ENCODE measurements around the gene LENG8. TPM values are rescaled to one million over a fixed set of nuclear protein-coding genes. Genes with fewer than 3 reads are reported as not detected.
"Not testable (repeated sequence)": the region's sequence is repeated elsewhere in the genome, so short reads cannot be mapped to it uniquely, and the experiment has no call there.

Gene LENG8
- polyA plus RNA-seq, 1 donor from 2014 or later: 24.2 TPM

DNA sequence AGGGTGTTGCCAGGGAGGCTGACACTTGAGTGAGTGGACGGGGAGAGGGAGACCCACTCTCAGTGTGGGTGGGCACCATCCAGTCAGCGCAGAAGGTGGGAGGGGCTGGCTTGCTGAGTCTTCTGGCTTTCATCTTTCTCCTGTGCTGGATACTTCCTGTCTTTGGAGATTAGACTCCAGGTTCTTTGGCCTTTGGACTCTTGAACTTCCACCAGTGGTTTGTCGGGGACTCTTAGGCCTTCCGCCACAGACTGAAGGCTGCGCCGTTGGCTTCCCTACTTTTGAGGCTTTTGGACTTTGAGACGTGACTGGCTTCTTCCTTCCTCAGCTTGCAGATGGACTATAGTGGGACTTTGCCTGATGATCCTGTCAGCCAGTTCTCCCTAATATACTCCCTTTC is 4.3 kb upstream of the LENG8 start:
- H3K9me2 ChIP-seq (ENCODE audit: insufficient read depth, low read length): no peaks in the 10 kb centered on the region
- H4K20me1 ChIP-seq (ENCODE audit: insufficient read depth): no peaks in the 10 kb centered on the region
- H2AFZ ChIP-seq (ENCODE audit: low read depth, low read length): no peak overlapping the region
- H3K9me3 ChIP-seq (ENCODE audit: low read length): no peaks in the 10 kb centered on the region
- H3K4me3 ChIP-seq (ENCODE audit: low read length): no peak overlapping the region
- H3K27me3 ChIP-seq (ENCODE audit: insufficient read depth, low read depth, low read length): no peaks in the 10 kb centered on the region
- TF ChIP-seq, protein P1, sequence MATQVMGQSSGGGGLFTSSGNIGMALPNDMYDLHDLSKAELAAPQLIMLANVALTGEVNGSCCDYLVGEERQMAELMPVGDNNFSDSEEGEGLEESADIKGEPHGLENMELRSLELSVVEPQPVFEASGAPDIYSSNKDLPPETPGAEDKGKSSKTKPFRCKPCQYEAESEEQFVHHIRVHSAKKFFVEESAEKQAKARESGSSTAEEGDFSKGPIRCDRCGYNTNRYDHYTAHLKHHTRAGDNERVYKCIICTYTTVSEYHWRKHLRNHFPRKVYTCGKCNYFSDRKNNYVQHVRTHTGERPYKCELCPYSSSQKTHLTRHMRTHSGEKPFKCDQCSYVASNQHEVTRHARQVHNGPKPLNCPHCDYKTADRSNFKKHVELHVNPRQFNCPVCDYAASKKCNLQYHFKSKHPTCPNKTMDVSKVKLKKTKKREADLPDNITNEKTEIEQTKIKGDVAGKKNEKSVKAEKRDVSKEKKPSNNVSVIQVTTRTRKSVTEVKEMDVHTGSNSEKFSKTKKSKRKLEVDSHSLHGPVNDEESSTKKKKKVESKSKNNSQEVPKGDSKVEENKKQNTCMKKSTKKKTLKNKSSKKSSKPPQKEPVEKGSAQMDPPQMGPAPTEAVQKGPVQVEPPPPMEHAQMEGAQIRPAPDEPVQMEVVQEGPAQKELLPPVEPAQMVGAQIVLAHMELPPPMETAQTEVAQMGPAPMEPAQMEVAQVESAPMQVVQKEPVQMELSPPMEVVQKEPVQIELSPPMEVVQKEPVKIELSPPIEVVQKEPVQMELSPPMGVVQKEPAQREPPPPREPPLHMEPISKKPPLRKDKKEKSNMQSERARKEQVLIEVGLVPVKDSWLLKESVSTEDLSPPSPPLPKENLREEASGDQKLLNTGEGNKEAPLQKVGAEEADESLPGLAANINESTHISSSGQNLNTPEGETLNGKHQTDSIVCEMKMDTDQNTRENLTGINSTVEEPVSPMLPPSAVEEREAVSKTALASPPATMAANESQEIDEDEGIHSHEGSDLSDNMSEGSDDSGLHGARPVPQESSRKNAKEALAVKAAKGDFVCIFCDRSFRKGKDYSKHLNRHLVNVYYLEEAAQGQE (IDR thresholded peaks at IDR 0.05; ENCODE audit: borderline replicate concordance): no peak
- no peak for TF ChIP-seq TAF1 (IDR thresholded peaks at IDR 0.05; ENCODE audit: low read depth)
- TF ChIP-seq, protein P2, sequence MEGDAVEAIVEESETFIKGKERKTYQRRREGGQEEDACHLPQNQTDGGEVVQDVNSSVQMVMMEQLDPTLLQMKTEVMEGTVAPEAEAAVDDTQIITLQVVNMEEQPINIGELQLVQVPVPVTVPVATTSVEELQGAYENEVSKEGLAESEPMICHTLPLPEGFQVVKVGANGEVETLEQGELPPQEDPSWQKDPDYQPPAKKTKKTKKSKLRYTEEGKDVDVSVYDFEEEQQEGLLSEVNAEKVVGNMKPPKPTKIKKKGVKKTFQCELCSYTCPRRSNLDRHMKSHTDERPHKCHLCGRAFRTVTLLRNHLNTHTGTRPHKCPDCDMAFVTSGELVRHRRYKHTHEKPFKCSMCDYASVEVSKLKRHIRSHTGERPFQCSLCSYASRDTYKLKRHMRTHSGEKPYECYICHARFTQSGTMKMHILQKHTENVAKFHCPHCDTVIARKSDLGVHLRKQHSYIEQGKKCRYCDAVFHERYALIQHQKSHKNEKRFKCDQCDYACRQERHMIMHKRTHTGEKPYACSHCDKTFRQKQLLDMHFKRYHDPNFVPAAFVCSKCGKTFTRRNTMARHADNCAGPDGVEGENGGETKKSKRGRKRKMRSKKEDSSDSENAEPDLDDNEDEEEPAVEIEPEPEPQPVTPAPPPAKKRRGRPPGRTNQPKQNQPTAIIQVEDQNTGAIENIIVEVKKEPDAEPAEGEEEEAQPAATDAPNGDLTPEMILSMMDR (IDR thresholded peaks at IDR 0.05; ENCODE audit: poor library complexity, severe bottlenecking): no peak
- TF ChIP-seq MXI1 (conservative IDR thresholded peaks at IDR 0.05; ENCODE audit: poor library complexity, severe bottlenecking): no peak
- no peak for TF ChIP-seq POLR2AphosphoS5 (IDR thresholded peaks at IDR 0.05)
- no peak for TF ChIP-seq RAD21 (conservative IDR thresholded peaks at IDR 0.05)
- no peak for TF ChIP-seq EP300 (conservative IDR thresholded peaks at IDR 0.05; ENCODE audit: poor library complexity, severe bottlenecking)
- TF ChIP-seq EZH2 (IDR thresholded peaks at IDR 0.05; ENCODE audit: borderline replicate concordance, insufficient read depth, low read length, poor library complexity, severe bottlenecking): no peak
- TF ChIP-seq SMC3 (conservative IDR thresholded peaks at IDR 0.05; ENCODE audit: poor library complexity): no peak
- no peak overlapping the region for H3K9ac ChIP-seq (ENCODE audit: low read length)
- no peaks in the 10 kb centered on the region for H3K36me3 ChIP-seq (ENCODE audit: insufficient read depth, low read length)
- H3K4me2 ChIP-seq (ENCODE audit: low read length): no peak overlapping the region
- H3F3A ChIP-seq (ENCODE audit: insufficient read depth, low read length, poor library complexity, severe bottlenecking): no peaks in the 10 kb centered on the region
- H3K79me2 ChIP-seq (replicated peaks; ENCODE audit: insufficient read depth, low read length): peaks cover 22% of the 10 kb centered on the region
- H3K27ac ChIP-seq (ENCODE audit: low read length): no peak overlapping the region

DNA sequence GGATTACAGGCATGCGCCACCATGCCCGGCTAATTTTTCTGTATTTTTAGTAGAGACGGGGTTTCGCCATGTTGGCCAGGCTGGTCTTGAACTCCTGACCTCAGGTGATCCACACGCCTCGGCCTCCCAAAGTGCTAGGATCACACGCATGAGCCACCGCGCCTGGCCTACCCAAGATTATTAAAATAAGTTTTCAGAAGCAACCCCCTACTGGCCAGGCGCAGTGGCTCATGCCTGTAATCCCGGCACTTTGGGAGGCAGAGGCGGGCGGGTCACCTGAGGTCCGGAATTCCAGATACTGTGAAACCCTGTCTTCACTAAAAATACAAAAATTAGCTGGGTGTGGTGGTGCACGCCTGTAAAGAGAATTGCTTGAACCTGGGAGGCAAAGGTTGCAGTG is 2.6 kb upstream of the LENG8 start:
- H3K4me3 ChIP-seq (ENCODE audit: low read length); H3K27me3 ChIP-seq (ENCODE audit: insufficient read depth, low read depth, low read length); H3K9ac ChIP-seq (ENCODE audit: low read length); H3K9me2 ChIP-seq (ENCODE audit: insufficient read depth, low read length); H3K36me3 ChIP-seq (ENCODE audit: insufficient read depth, low read length); H3K4me2 ChIP-seq (ENCODE audit: low read length); H4K20me1 ChIP-seq (ENCODE audit: insufficient read depth); H3K27ac ChIP-seq (ENCODE audit: low read length); H3K9me3 ChIP-seq (ENCODE audit: low read length); H3F3A ChIP-seq (ENCODE audit: insufficient read depth, low read length, poor library complexity, severe bottlenecking); H2AFZ ChIP-seq (ENCODE audit: low read depth, low read length): not testable (repeated sequence)
- H3K79me2 ChIP-seq (replicated peaks; ENCODE audit: insufficient read depth, low read length): peaks cover 39% of the 10 kb centered on the region
